Esophagus squamous epithelium (tissue), 5 donors: ENCODE measurements around the gene CISH. TPM values are rescaled to one million over a fixed set of nuclear protein-coding genes. Genes with fewer than 3 reads are reported as not detected.
A peak's percentile ranks its signal among the peaks of the same experiment; 100 is the strongest.

Source experiments
- DNase-seq: peaks from one replicate; lab custom pipeline; 2025; lab: John Stamatoyannopoulos, UW
- H3K27ac ChIP-seq, 4 donors: fragments of 200-600 bp; sonication (generic); one replicate each; pipeline ENCODE4 v1.5.1; 2016 to 2019; ENCODE audit warnings: mild to moderate bottlenecking in 1 of 4
- H3K27me3 ChIP-seq, 4 donors: fragments of 200-600 bp; sonication (generic); 1 replicate in 3 of 4; 2 replicates in 1 of 4; pipeline versions ENCODE4 v1.5.1 to v1.6.0; 2017 to 2021; ENCODE audit warnings: antibody characterized with exemption in 1 of 4
- H3K36me3 ChIP-seq, 3 donors: fragments of 200-600 bp; sonication (generic); one replicate each; pipeline ENCODE4 v1.5.1; 2016 to 2019
- H3K4me1 ChIP-seq, 3 donors: fragments of 200-600 bp; sonication (generic); one replicate each; pipeline ENCODE4 v1.5.1; 2017 to 2019
- H3K4me3 ChIP-seq, 4 donors: fragments of 200-600 bp; sonication (generic); 1 replicate in 3 of 4; 2 replicates in 1 of 4; pipeline ENCODE4 v1.5.1; 2016 to 2019; ENCODE audit warnings: mild to moderate bottlenecking in 2 of 4, moderate library complexity in 1 of 4
- H3K9me3 ChIP-seq, 3 donors: fragments of 200-600 bp; sonication (generic); one replicate each; pipeline ENCODE4 v1.5.1; 2016 to 2019
- POLR2A ChIP-seq, 4 donors: fragments of 450-650 bp; IDR thresholded peaks; one replicate each; pipeline ENCODE4 v1.6.1; 2017; ENCODE audit warnings: antibody characterized with exemption in 4 of 4, mild to moderate bottlenecking in 4 of 4, moderate library complexity in 3 of 4
- WGBS, 2 donors: methylation state at CpG; one replicate each; pipeline ENCODE4 v1.1.5; 2018; 5-methylcytosine and 5-hydroxymethylcytosine counted together
- intact Hi-C: fragments of 100-400 bp; cut with DNase I; formaldehyde crosslinking; loops from one replicate; pipeline ENCODE4 v1.15.0; 2022
- total RNA-seq, 4 donors: library from RNA; depleted of rRNA; stranded (reverse); fragments of >200 nt; gene quantifications; one replicate each; pipeline ENCODE4 v1.1.0, GENCODE V29; 2016
- TF ChIP-seq, protein P1 (sequence below), 6 experiments: fragments of 450-650 bp in 4 of 6; fragments of 200-600 bp in 2 of 6; sonication (generic) in 2 of 6; IDR thresholded peaks; one replicate each; pipeline ENCODE4 v1.5.1; 2016 to 2019; ENCODE audit warnings: antibody characterized with exemption in 6 of 6, mild to moderate bottlenecking in 4 of 6, moderate library complexity in 4 of 6
- donor health status: DM: yes; HTN: yes; CAD: no.

The CISH gene
- total RNA-seq, 4 donors from 2014 or later, result 3.1 to 11.1 (median 6.8) TPM

DNA sequence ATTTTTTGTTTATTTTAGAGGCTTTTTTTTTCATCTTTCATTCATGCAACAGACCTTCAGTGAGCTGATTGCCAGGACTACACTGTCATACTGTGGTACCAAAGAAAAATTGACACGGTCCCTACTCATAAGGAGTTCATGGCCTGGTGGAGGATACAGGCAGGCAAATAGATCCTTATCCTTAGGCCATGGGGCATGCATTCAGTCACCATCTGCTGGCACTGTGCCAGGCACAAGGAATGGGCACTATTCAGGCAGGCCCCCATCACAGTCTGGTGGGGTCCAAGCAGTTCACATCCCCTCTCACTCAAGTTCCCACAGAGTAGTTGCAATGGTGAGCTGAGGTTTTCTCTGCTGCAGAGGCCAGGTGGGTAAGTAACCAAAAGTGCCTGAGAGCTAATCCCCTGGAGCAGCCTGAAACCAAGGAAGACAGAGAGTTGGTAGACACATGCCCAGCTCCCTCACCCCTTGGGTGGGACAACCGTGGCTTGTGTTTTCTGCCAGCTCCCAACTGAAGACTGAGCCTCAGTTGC is 17.3 kb downstream of the CISH start:
- peaks cover 11 to 64% (median 26%) of the 10 kb centered on the region in 3 donors for H3K4me1 ChIP-seq
- no peaks in the 10 kb centered on the region for H3K36me3 ChIP-seq
- no peaks in the 10 kb centered on the region for H3K27me3 ChIP-seq
- WGBS, 2 donors, result 16 to 38% methylated on average over 2 of the region's 2 CpGs
- intact Hi-C loops, result no loop called here
- no peak for DNase-seq
- H3K27ac ChIP-seq, result no peak overlapping the region
- no peak overlapping the region for H3K4me3 ChIP-seq
- TF ChIP-seq, protein P1, sequence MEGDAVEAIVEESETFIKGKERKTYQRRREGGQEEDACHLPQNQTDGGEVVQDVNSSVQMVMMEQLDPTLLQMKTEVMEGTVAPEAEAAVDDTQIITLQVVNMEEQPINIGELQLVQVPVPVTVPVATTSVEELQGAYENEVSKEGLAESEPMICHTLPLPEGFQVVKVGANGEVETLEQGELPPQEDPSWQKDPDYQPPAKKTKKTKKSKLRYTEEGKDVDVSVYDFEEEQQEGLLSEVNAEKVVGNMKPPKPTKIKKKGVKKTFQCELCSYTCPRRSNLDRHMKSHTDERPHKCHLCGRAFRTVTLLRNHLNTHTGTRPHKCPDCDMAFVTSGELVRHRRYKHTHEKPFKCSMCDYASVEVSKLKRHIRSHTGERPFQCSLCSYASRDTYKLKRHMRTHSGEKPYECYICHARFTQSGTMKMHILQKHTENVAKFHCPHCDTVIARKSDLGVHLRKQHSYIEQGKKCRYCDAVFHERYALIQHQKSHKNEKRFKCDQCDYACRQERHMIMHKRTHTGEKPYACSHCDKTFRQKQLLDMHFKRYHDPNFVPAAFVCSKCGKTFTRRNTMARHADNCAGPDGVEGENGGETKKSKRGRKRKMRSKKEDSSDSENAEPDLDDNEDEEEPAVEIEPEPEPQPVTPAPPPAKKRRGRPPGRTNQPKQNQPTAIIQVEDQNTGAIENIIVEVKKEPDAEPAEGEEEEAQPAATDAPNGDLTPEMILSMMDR (IDR thresholded peaks at IDR 0.05), result no peak
- no peak for TF ChIP-seq POLR2A (IDR thresholded peaks at IDR 0.05)
- no peaks in the 10 kb centered on the region for H3K9me3 ChIP-seq

DNA sequence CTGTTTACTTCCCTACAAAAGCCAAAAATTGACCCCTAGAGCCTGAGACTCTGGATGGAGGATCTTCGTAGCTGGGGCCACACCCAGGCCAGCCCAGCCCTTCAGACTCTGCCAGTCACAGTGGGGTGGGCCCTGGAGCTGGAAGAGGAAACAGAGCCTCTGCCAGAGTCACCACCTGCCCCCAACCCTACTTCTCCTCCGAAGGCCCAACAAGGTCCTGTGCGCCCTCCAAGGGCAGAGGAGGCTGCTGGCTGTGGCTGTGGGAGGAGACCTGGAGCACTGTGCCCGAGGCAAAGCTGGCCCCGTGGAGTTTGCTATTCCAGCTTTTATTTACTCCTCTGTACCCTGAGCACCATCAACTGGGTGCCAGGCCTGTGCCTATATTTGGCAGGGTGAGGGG is 19.0 kb downstream of the CISH start:
- no peaks in the 10 kb centered on the region for H3K27me3 ChIP-seq
- no peak overlapping the region for H3K4me3 ChIP-seq
- intact Hi-C loops, result no loop called here
- TF ChIP-seq, protein P1 (IDR thresholded peaks at IDR 0.05), result no peak
- TF ChIP-seq POLR2A (IDR thresholded peaks at IDR 0.05), result no peak
- WGBS, 2 donors, result 18 to 51% methylated on average over 2 to 5 of the region's 5 CpGs
- peaks cover 11 to 68% (median 26%) of the 10 kb centered on the region in 3 donors for H3K4me1 ChIP-seq
- H3K9me3 ChIP-seq, result no peaks in the 10 kb centered on the region
- no peaks in the 10 kb centered on the region for H3K36me3 ChIP-seq
- peak overlapping the region in 3 of 4 donors; percentile 32 to 85 (median 46) for H3K27ac ChIP-seq
- no peak for DNase-seq

DNA sequence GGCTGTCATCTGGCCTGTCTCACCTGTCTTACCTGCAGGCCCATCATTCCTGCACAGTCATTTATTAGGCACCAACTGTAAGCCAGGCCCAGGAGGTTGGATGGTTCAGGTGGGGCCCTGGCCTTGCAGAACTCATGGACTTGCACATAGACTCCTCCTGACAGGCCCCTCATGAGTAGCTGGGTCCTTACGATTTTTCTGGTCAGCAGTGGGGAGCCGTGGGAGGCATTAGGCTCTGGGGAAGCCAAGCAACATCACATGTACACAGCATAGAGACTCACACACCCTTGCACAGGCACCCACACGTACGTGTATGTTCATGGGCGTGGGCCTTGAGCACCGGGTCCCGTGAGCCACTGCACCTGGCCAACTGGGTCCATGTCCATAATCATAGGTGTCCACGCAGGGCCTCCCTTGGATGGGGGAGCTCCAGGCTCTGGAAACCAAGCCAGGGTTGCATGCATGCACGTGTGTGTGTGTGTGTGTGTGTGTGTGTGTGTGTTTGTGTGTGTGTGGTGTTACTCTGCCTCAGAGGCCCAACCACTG is 20.3 kb downstream of the CISH start:
- H3K4me1 ChIP-seq, result peaks cover 11 to 68% (median 26%) of the 10 kb centered on the region in 3 donors
- H3K27ac ChIP-seq, result peak overlapping the region; percentile 75 to 85 (median 82)

DNA sequence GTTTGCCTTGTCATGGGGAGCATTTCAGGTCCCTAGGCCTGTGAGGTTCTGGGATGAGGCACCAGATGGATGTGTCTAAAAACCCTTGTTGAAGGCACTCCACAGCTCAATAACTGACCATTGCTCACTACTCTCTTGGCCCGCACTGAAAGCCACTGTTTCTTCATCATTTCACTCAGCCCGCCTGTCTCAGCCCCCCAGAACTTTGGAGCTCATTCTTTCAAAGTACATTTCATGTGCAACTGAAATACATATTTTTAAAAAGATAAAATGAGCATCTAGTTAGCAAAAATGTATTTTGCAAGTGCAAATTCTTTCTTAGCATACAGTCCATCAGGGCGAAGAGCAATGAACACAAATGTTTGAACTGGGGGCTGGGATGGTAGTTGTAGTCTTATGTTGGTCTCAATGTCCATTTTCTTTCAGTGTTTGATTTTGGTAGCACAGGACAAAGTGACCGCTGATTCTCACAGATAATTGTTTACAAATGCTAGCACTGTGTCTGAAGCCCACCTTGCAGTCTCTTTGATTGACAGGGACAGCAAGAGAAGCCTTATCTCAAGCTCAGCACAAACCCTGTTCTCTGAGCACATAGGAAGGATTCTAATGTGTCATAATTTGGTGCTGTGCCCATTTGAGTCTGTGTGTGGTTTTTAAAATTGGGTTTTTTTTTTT is 22.7 kb downstream of the CISH start:
- Histone ChIP-seq H3K9me3 (no peaks in the 10 kb centered on the region), H3K27me3 (no peaks in the 10 kb centered on the region), H3K4me1 (peaks cover 11 to 61% (median 26%) of the 10 kb centered on the region in 3 donors), H3K4me3 (no peak overlapping the region), H3K27ac (no peak overlapping the region), H3K36me3 (peaks cover 0 to 8% (median 0%) of the 10 kb centered on the region in 3 donors)
- 73 to 83% methylated on average over 4 of the region's 4 CpGs for WGBS, 2 donors
- TF ChIP-seq POLR2A (IDR thresholded peaks at IDR 0.05), result no peak
- TF ChIP-seq, protein P1 (IDR thresholded peaks at IDR 0.05), result no peak
- intact Hi-C loops, result no loop called here
- DNase-seq, result no peak

More for the DNA sequence above, 20.3 kb downstream of the CISH start:
- no peak for TF ChIP-seq POLR2A (IDR thresholded peaks at IDR 0.05)
- TF ChIP-seq, protein P1 (IDR thresholded peaks at IDR 0.05), result peak in 1 of 6 experiments; percentile 1
- H3K27me3 ChIP-seq, result no peaks in the 10 kb centered on the region
- H3K4me3 ChIP-seq, result no peak overlapping the region
- 68% methylated on average over 4 of the region's 9 CpGs; no CpG with 5 or more reads in 1 of the 2 donors for WGBS, 2 donors
- no peaks in the 10 kb centered on the region for H3K36me3 ChIP-seq
- intact Hi-C loops, result no loop called here
- no peak for DNase-seq
- no peaks in the 10 kb centered on the region for H3K9me3 ChIP-seq
